DMS 273 treated with DMSO at 0.1 percent for 48 hours (cell line): ENCODE results near the gene RAVER1.

Source experiments
- DNase-seq: peaks from one replicate; lab custom pipeline; 2025; lab: John Stamatoyannopoulos, UW

RAVER1 gene

GRCh38 chr19:10269333-10270179, 63.8 kb downstream of the RAVER1 start:
- peak; percentile 44 for DNase-seq

DNA sequence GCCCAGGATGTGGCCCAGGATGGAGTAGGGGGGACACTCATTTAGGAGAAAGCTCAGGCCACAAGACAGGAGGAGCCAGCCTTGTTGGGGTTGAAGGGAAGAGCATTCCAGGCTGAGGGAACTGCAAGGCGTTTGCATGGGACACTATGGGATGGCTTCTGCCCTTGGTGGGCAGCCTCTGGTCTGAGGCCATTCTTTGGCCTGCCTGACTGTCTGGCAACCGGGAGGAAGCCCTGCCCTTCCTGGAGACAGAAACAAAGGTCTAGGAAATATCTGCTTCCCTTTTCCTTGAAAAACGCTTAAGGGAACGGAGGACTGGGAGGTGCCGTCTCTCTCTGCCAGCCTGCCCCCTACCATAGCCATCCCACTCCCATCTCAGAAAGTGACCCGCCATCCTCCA, 65.3 kb downstream of the RAVER1 start:
- no peak for DNase-seq

- no peak for DNase-seq
Observed at GRCh38 chr19:10266706-10267105, 66.6 kb downstream of the RAVER1 start.
